ENCODE measurements around the gene WNT2.

WNT2 gene

DNA sequence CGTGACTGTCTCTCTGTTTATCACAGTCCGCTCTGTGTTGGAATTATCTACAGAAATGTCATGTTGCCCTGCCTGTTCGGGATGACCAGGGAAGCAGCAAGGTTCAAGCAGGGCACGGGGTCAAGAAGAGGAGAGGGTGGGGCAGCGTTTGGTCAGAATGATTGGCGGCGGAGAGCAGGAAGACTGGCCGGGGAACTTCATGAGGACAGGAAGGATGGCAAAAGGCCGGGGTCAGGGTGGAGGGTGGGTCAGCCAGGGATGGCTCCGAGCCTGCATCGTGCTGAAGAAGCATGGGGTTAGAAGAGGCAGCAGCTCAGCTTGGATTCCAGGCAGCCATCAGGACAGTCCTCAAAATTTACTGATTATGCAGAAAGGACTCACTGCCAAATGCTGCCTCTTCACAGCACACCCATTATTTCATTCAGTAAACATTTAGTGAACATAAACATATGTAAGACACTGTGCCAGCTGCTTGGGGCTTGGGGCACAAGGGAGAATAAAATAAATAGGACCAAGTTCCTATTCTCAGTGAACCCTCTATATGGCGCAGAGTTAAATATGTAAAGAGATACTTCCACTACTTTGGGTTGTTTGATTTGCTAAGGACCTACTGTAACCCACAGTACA lies 42.8 kb downstream of the WNT2 start:
- H3K9me3 ChIP-seq: no peaks in the 10 kb centered on the region
- TF ChIP-seq, protein P1, sequence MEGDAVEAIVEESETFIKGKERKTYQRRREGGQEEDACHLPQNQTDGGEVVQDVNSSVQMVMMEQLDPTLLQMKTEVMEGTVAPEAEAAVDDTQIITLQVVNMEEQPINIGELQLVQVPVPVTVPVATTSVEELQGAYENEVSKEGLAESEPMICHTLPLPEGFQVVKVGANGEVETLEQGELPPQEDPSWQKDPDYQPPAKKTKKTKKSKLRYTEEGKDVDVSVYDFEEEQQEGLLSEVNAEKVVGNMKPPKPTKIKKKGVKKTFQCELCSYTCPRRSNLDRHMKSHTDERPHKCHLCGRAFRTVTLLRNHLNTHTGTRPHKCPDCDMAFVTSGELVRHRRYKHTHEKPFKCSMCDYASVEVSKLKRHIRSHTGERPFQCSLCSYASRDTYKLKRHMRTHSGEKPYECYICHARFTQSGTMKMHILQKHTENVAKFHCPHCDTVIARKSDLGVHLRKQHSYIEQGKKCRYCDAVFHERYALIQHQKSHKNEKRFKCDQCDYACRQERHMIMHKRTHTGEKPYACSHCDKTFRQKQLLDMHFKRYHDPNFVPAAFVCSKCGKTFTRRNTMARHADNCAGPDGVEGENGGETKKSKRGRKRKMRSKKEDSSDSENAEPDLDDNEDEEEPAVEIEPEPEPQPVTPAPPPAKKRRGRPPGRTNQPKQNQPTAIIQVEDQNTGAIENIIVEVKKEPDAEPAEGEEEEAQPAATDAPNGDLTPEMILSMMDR (IDR thresholded peaks at IDR 0.05): no peak

DNA sequence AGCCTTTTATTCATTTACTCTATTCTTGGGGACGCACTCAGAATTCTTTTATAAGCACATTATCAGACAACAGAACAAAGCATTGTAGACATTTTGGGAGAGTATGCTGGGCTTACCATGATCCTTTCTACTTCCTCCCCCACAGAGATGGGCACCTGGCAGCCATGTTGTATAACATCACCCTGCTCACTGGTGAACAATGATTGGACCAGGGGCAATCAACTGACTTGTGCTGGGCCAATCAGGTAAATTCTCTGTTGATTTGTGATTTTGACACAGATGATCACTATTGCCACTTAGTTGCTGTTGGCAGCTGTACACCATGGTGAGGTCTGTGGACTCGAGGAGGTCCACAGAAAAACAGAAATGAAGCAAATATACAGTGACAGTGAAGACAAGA lies 43.7 kb downstream of the WNT2 start:
- H3K9me3 ChIP-seq: no peaks in the 10 kb centered on the region
- H3K27me3 ChIP-seq: no peaks in the 10 kb centered on the region
- TF ChIP-seq, protein P1 (IDR thresholded peaks at IDR 0.05): no peak
- H3K36me3 ChIP-seq: no peaks in the 10 kb centered on the region
- H3K27ac ChIP-seq: no peak overlapping the region
- H3K4me3 ChIP-seq (ENCODE audit: low read depth in 1 of 2, low read length in 1 of 2): no peak overlapping the region
- no peaks in the 10 kb centered on the region for H3K4me1 ChIP-seq (ENCODE audit: control insufficient read depth in 1 of 2, insufficient read depth in 1 of 2, low read depth in 1 of 2, low read length in 1 of 2)

More for the DNA sequence above, 42.8 kb downstream of the WNT2 start:
- no peak overlapping the region for H3K4me3 ChIP-seq (ENCODE audit: low read depth in 1 of 2, low read length in 1 of 2)
- peaks cover 0 to 3% of the 10 kb centered on the region in 2 experiments for H3K4me1 ChIP-seq (ENCODE audit: control insufficient read depth in 1 of 2, insufficient read depth in 1 of 2, low read depth in 1 of 2, low read length in 1 of 2)
- no peak overlapping the region for H3K27ac ChIP-seq
- H3K27me3 ChIP-seq: no peaks in the 10 kb centered on the region
- H3K36me3 ChIP-seq: no peaks in the 10 kb centered on the region

DNA sequence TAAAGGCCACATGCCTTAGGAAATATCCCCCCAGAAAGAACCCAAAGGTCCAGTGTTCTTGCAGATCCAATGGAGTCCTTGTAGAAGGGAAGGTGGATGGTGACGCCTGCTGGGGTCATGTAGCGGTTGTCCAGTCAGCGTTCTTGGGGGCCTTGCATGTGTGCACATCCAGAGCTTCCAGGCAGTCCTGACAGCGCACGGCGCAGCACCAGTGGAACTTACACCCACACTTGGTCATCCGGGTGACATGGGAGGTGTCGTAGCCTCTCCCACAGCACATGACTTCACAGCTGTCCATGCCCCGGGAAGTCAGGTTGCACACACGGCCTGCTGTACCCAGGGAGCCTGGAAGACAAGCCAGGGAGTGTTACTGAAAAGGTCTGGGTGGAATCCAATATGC lies 44.8 kb downstream of the WNT2 start:
- Histone ChIP-seq H3K27me3 (no peaks in the 10 kb centered on the region), H3K36me3 (no peaks in the 10 kb centered on the region), H3K9me3 (no peaks in the 10 kb centered on the region), H3K4me1 (ENCODE audit: control insufficient read depth in 1 of 2, insufficient read depth in 1 of 2, low read depth in 1 of 2, low read length in 1 of 2) (no peaks in the 10 kb centered on the region), H3K27ac (no peak overlapping the region), H3K4me3 (ENCODE audit: low read depth in 1 of 2, low read length in 1 of 2) (no peak overlapping the region)
- TF ChIP-seq, protein P1 (IDR thresholded peaks at IDR 0.05): no peak

DNA sequence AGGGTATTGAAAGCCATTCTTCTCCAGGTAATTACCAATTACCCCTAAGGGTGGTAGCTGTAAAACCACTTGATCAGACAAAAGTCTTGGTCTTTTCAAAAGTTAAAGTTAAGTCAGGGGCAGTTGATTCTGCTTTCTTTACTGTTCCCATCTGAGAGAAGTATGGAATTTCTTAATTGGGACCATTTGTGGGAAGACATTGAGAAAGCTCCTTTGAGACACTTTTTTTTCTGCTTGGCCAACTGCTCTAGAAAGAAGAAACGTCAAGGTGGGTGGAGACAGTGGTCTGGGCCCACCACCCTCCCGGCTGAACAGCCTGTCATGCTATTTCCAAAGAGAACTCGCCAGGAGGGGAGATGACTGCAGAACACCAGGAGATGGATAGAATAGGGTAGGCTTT lies 45.3 kb downstream of the WNT2 start:
- Histone ChIP-seq H3K36me3 (no peaks in the 10 kb centered on the region), H3K4me1 (ENCODE audit: control insufficient read depth in 1 of 2, insufficient read depth in 1 of 2, low read depth in 1 of 2, low read length in 1 of 2) (no peaks in the 10 kb centered on the region), H3K9me3 (no peaks in the 10 kb centered on the region), H3K27ac (no peak overlapping the region), H3K27me3 (no peaks in the 10 kb centered on the region), H3K4me3 (ENCODE audit: low read depth in 1 of 2, low read length in 1 of 2) (no peak overlapping the region)
- TF ChIP-seq, protein P1 (IDR thresholded peaks at IDR 0.05): no peak

DNA sequence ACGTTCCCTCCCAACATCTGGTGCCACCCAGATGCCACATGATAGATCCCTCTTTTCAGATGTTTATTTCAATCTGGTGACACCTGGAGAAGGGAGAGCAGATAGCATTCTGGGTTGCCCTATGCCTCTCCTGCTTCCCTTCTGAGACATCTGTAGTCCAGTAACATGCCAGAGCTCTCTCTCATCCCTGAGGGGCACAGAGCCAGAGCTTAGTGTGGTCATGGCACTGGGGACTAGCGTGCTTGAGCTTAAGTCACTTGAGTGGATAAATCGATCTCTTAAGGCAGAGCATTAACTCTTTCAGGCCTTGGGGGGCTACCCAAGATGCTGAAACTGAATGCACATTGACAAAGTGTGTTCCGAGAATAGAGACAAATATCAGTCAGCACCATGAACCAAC lies 47.9 kb downstream of the WNT2 start:
- Histone ChIP-seq H3K9me3 (no peaks in the 10 kb centered on the region), H3K4me1 (ENCODE audit: control insufficient read depth in 1 of 2, insufficient read depth in 1 of 2, low read depth in 1 of 2, low read length in 1 of 2) (no peaks in the 10 kb centered on the region), H3K36me3 (no peaks in the 10 kb centered on the region), H3K27ac (no peak overlapping the region), H3K27me3 (no peaks in the 10 kb centered on the region), H3K4me3 (ENCODE audit: low read depth in 1 of 2, low read length in 1 of 2) (no peak overlapping the region)
- TF ChIP-seq, protein P1 (IDR thresholded peaks at IDR 0.05): no peak
